Ammon's horn (tissue), 1 donor: ENCODE results near the gene BPIFA3.
A peak's percentile ranks its signal among the peaks of the same experiment; 100 is the strongest.
"Not testable (repeated sequence)": the region's sequence is repeated elsewhere in the genome, so short reads cannot be mapped to it uniquely, and the experiment has no call there.

Experiments used
- DNase-seq: peaks from one replicate; pipeline ENCODE4 v3.0.0-alpha.2; 2016; ENCODE audit warnings: low spot score

Gene BPIFA3

GRCh38 chr20:33217052-33217451, at the start of gene BPIFA3:
TSS of gene BPIFA3 (plus strand) at chr20:33217352. CDS start at chr20:33217537, 185 bp downstream.
- no peak for DNase-seq

- no peak for DNase-seq
Observed at GRCh38 chr20:33167859-33168258, 49.3 kb upstream of the BPIFA3 start, which contains the start of gene BPIFA2. TSS of gene BPIFA2 (plus strand) at chr20:33168159. CDS start at chr20:33169146, 987 bp downstream.

- DNase-seq: no peak
Observed at GRCh38 chr20:33169176-33169794, 47.9 kb upstream of the BPIFA3 start.

- no peak for DNase-seq
Observed at GRCh38 chr20:33172781-33173180, 44.4 kb upstream of the BPIFA3 start.

- no peak for DNase-seq
Observed at GRCh38 chr20:33175123-33175522, 42.0 kb upstream of the BPIFA3 start.

GRCh38 chr20:33176101-33176500, 41.1 kb upstream of the BPIFA3 start:
- DNase-seq: no peak

- no peak for DNase-seq
Observed at GRCh38 chr20:33177866-33178265, 39.3 kb upstream of the BPIFA3 start.

GRCh38 chr20:33178726-33179125, 38.4 kb upstream of the BPIFA3 start:
- DNase-seq: no peak

GRCh38 chr20:33180169-33180568, 37.0 kb upstream of the BPIFA3 start:
- no peak for DNase-seq

- no peak for DNase-seq
Observed at GRCh38 chr20:33181482-33182093, 35.6 kb upstream of the BPIFA3 start.

- no peak for DNase-seq
Observed at GRCh38 chr20:33183312-33183711, 33.8 kb upstream of the BPIFA3 start.

GRCh38 chr20:33185031-33185590, 32.0 kb upstream of the BPIFA3 start:
- not testable (repeated sequence) for DNase-seq

GRCh38 chr20:33187491-33187890, 29.7 kb upstream of the BPIFA3 start:
- DNase-seq: no peak

GRCh38 chr20:33188421-33188820, 28.7 kb upstream of the BPIFA3 start:
- no peak for DNase-seq

- DNase-seq: no peak
Observed at GRCh38 chr20:33191484-33191883, 25.7 kb upstream of the BPIFA3 start.

GRCh38 chr20:33191955-33192354, 25.2 kb upstream of the BPIFA3 start:
- no peak for DNase-seq

- no peak for DNase-seq
Observed at GRCh38 chr20:33192912-33193501, 24.1 kb upstream of the BPIFA3 start.

- no peak for DNase-seq
Observed at GRCh38 chr20:33199026-33199425, 18.1 kb upstream of the BPIFA3 start.

- DNase-seq: no peak
Observed at GRCh38 chr20:33202451-33202850, 14.7 kb upstream of the BPIFA3 start.

- no peak for DNase-seq
Observed at GRCh38 chr20:33203444-33203843, 13.7 kb upstream of the BPIFA3 start.

- peak; percentile 61 for DNase-seq
Observed at GRCh38 chr20:33209789-33210188, 7.4 kb upstream of the BPIFA3 start.

GRCh38 chr20:33210371-33210770, 6.8 kb upstream of the BPIFA3 start:
- DNase-seq: no peak

GRCh38 chr20:33211817-33212424, 5.2 kb upstream of the BPIFA3 start:
- DNase-seq: peak; percentile 68
